MM.1S (cell line): Measurements from ENCODE around the gene PTPRN2.

ENCODE experiments used
- CTCF ChIP-seq: fragments of 300-600 bp; sonication (generic); IDR thresholded peaks from 2 replicates; pipeline ENCODE4 v1.5.1; 2016; ENCODE audit warnings: antibody characterized with exemption, low read length, mixed read lengths
- EZH2 ChIP-seq: fragments of 300-600 bp; sonication (generic); optimal IDR thresholded peaks from 2 replicates; pipeline ENCODE3; 2017; ENCODE audit warnings: low read depth, mild to moderate bottlenecking, antibody characterized with exemption, low read length, mixed read lengths

- TF ChIP-seq CTCF (no peak), EZH2 (no peak)
Measured at GRCh38 chr7:157683747-157684156, 903.9 kb downstream of the PTPRN2 start.
